NCI-H226 (cell line): ENCODE data around the gene MAPK14.
A peak's percentile ranks its signal among the peaks of the same experiment; 100 is the strongest.
"Not testable (repeated sequence)": the region's sequence is repeated elsewhere in the genome, so short reads cannot be mapped to it uniquely, and the experiment has no call there.

Source experiments
- DNase-seq: peaks from one replicate; pipeline ENCODE4 v3.0.0-alpha.2; 2015

Gene MAPK14

DNA sequence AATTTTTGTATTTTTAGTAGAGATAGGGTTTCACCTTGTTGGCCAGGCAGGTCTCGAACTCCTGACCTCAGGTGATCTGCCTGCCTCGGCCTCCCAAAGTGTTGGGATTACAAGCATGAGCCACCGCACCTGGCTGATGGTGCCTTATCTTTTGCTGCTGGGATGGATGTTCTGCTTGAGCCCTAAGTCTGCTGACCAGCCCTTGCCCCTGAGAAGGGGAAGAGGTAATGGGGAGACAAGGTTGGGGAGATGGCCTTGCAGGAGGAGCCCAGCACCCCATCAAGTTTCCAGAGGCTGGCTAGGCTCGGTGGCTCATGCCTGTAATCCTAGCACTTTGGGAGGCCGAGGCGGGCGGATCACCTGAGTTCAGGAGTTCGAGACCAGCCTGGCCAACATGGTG lies 96.7 kb downstream of the MAPK14 start:
- not testable (repeated sequence) for DNase-seq

DNA sequence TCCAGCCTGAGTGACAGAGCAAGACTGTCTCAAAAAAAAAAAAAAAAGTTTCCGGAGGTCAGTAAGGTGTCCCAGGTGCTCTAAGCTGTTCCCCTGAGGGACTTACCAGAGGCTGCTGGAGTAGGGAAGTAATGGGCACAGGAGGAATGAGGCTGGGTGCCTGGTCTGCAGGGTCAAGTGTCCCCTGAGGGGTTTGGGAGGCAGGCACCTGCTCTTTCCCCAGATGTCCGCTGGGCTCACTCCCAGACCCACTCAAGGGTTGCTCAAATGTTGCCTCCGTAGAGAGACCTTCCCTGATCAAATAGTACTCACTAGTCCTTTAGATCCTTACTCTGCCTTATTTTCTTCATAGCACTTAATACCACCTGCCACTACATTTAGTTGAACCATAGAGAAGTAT lies 97.3 kb downstream of the MAPK14 start:
- no peak for DNase-seq

DNA sequence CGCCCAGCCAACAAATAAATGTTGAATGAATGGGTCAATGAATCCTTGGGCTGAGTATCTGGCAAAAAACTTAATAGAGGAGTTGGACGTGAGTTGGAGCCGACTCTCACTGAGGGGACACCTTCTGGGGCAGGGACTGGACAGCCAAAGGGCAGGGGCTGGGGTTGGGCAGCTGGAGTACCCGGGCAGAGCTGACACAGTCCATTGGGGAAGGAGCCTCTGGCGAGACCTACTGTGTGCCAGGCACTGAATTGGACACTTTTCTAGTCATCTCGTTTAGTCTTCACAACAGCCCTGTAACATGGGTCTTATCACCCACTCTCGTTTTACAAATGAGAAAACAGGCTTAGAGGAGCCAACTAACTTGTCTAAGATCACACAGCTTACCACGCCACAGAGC lies 98.0 kb downstream of the MAPK14 start:
- DNase-seq, result no peak

DNA sequence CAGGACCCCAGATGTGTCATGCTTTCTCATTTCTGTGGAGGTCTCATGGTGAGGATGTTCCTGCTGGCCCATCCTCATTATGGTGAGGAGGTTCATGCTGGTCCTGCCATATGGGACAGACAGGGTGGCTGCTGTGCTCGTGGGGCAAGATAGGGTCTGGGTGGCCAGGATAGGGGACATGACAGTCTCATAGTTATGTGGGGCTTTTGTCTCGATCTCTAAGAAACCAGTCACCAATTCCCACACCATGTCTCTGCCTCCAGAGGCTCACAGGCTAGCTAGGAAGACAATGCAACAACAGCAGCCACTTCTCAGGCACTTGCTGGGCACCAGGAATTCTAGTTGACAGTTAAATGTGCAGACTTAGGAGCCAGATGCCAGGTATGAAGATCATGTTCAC lies 98.5 kb downstream of the MAPK14 start:
- no peak for DNase-seq

DNA sequence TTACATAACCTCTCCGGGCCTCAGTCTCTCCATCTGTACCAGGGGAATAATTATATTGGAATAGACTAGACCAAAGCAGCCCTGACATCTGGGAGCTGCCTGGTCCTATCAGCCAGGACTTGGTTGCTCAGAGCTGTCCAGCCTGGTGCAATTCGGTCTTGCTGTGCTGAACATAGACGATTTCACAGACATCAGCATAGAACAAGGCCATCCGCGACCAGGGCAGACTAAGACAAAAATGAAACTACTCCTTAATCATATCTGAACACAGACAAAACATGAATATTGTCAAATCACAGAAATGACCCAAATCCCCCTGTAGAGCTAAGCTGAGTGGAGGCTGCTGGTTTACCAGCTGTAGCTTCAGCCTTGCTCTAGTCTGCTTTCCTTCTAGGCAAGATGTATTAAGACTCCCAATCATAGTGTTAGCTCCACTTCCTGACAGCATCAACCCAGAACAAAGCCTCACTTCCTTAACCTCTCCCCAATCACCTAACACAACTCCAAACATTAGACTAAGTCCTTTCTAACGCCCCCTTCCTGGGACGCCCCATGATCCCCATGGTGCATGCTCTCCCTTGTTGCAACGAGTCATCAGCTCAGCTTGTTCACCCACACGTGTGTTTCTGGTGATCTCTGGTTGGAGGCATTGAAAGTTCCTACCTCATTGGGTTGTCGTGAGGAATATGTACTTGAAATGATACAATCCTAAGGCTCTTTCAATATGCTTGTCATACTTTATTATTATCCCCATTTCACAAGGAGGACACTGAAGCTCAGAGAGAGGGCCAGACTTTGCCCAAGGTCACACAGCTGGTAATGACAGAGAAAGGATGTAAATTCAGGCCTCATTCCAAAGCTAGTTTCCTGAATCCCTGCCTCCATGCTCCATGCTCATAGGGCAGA lies 99.2 kb downstream of the MAPK14 start:
- DNase-seq, result peak; percentile 76

DNA sequence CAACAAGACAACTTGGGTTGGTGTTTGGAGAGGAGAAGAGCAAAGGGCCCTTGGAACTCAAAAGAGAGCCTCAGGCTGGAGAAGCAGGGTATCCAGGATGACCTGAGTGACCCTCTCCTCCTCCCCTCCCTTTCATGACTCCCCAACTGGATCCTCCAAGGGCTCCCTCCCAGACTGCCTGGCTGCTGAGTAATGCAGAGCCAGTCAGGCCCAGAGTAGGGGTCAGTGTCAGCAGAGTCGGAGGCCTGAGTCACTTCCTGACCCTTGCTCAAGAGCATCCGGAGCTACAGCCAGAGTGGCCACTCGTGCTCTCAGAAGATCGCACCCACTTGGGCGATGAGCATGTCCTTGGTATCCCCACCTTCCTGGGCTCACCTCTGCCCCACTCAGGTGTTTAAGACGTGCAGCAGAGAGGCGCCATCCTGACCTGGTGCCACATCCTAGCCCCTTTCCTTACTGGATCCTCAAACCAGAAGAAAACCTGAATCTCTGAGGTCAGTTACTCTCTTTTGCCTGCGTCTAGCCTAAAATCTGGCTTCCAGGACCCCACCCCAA lies 99.9 kb downstream of the MAPK14 start:
- peak; percentile 91 for DNase-seq

DNA sequence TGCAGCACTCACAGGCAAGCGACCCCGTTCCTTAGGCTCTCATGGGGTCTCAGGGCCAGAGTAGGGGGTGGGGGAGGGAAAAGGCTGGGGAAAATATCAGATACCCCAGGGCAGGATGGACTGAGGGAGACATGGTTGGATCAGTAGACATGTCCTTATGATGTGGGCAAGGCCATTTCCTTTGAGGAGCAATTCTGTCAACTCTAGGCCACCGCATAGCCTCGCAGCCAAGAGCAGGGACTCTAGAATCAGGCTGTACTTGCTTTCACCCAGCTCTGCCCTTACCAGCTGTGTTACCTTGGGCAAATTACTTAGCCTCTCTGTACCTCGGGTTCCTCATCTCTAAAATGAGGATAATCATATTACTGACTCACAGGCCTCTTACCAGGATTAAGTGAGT lies 100.5 kb downstream of the MAPK14 start:
- DNase-seq, result no peak

DNA sequence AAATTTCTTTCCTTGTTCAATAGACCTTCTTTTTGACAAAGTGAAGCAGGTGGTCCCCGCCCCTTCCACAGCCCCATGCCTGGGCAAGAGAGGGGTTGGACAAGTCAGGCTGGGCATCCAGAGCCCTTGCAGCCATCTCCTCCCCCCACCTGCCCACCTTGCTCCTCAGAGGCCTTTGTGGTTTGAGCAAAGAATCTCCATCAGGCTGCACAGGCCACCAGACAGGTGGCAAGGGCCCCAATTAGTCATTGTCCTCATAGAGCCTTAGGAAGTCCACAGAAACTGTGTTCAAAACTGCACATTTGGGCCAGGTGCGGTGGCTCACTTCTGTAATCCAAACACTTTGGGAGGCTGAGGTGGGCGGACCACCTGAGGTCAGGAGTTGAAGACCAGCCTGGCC lies 101.2 kb downstream of the MAPK14 start:
- DNase-seq, result no peak

DNA sequence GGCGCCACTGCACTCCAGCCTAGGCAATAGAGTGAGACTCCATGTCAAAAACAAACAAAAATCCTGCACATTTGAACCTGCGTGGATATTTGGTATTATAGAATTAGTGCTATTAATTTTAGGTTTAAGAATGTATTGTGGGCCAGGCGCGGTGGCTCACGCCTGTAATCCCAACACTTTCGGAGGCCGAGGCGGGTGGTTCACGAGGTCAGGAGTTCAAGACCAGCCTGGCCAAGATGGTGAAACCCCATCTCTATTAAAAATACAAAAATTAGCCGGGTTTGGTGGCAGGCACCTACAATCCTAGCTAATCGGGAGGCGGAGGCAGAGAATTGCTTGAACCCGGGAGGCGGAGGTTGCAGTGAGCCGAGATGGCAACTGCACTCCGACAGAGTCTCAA lies 101.7 kb downstream of the MAPK14 start:
- not testable (repeated sequence) for DNase-seq

DNA sequence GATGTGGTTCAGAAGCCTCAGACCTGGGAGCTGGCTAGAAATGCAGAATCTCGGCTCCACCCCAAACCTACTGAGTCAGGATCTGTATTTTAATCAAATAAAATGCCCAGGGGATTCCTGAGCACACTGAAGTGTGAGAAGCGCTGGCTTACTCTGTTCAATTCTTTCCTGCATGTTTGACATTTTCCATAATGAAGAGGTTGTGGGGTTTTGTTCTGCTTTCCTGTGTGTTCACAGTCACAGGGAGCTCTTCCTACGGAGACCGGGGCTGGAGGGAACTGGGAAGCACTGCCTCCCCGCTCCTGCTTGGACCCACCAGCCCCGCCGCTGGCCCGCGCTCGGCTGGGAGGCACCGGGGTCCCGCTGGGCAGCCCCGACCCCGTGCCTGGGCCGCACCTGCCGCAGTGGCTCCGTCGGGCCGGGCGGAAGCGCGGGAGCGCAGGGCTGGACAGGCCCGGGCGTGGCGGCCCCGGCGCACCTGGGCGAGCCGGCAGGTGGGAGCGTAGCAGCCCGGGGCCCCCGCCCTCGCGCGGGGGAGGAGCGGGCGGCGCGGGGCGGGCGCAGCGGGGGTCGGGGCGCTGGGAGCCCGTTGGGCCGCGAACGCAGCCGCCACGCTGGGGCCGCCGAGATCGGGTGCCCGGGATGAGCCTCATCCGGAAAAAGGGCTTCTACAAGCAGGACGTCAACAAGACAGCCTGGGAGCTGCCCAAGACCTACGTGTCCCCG lies 102.5 kb downstream of the MAPK14 start, which contains the start of gene MAPK13:
MAPK13 (plus strand) TSS at position 573 of the 726 bp plus-strand sequence; CDS start at position 643, 70 bp downstream.
- no peak for DNase-seq

DNA sequence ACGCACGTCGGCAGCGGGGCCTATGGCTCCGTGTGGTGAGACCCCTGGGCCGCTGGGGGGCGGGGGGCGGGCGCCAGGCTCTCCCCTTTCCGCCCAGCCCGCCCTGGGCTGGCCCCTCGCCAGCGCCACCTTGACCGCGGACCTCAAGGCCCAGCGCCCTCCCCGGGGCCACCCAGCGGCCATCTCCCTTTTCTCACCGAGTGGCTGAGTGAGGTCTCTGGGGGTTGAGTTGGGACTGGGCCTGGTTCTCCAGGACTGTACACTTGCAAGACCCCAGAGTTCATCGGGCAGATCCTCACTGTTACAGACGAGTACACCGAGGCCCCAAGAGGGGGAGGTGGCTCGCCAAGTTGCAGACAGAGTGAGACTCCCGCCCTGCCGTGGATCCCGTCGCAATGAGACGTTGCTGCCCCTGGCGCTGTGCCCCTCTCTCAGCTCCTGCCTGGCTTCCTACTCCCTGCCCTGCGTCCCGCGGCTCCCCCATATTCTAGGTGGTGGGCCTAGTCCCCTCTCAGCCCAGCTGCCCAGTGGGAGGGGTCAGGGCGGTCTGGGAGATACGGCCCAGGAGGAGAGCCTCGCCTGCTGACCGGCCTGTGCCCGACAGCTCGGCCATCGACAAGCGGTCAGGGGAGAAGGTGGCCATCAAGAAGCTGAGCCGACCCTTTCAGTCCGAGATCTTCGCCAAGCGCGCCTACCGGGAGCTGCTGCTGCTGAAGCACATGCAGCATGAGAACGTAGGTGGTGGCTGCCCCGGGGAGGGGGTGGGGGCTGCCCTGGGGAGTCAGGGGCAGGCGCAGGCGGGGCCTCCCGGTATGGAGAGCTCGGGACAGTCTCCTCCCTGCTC lies 103.3 kb downstream of the MAPK14 start:
- no peak for DNase-seq

DNA sequence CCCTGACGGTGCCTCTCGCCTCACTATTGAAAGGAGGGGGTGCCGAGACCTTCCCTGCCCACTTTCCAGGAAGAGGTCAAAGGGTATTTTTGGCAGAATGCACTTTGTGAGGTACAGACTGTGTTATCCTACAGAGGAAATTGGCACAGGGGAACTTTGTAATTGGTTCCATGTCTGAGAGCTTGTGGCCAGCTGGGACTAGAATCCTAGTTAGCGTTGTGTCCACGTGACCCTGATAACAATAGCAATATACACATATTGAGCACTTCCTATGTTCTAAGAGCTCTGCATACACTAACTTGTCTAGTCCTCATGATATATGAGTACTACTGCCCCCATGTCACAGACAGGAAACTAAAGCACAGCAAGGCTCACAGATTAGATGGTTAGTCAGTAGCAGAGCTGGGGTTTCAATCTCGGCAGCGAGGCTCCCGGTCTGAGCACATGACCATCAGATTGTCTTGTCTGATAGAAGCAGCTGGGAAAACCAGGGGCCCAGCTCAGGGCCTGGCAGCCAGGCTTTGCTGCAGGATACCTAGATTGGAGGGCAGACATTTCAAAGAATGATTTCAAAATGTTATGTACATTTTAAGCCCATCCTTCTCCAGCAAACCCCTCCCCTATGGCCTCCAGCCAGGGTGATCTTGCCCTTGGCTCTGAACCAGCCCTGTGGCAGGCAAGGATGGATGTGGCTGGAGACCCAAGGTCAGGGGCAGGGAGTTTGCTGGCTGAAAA lies 104.1 kb downstream of the MAPK14 start:
- DNase-seq, result peak; percentile 41

DNA sequence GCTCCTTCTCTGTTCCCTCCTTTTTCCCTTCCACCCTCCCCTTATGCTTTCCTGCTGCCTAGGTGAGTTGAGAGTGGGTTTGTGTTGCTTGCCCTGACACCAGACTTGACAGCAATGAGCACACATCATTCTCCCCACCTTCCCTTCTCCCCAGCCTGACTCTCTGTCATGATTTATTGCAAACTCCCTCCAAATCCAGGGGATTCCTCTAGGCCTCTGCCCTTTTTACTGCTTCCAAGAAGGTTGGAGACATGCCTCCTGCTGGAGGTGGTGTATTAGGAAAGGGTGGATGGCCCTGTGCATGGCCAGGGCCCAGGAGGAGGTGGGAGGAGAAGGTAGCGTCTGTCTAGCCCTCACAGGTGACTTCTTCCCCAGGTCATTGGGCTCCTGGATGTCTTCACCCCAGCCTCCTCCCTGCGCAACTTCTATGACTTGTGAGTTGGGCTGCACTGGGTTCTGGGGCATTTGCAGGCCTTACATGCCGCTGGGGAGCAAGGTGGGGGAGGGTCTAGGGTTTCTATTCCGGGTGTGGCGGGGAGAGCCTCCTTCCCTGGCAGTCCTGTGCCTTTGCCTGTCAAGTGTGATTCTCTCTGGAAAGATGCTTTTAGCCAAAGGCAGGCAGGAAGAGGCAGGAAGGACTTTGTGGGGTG lies 104.8 kb downstream of the MAPK14 start:
- no peak for DNase-seq

DNA sequence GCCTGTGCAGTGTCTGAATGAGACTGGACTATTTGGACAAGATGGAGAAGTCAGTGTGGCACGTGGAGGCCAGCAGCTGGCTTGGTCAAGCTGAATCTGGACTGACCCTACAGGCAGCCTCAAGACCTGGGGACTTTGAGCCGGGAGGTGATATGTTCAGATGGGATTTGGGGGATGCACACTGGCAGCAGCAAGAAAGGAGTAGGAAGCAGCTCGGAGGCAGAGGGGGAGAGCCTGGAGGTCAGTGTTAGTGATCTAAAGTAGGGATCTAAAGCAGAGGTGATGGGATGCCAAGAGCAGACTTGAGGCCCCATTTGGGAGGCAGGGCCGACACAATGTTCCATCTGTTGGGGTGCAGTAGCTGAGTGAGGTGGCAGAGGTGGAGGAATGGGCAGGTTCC lies 105.5 kb downstream of the MAPK14 start:
- no peak for DNase-seq

DNA sequence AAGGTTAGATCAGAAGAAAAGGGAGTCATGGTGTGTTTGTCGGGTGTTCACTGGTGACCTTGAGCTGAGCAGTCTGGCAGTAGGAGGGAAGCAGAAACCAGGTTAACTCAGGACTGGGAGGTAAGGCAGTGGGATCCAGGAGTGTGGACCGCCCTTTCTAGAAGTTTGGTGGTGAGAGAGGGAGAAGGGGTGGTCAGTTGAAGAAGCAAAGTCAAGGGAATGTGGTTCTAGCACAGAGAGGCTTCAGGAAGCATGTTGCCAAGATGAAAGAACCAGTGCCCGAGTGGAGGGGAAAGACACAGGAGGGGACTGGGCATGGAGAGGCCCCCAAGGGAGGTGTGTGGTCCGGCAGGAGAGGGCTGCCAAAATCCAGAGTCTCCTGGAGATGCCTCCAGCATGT lies 106.3 kb downstream of the MAPK14 start:
- no peak for DNase-seq

DNA sequence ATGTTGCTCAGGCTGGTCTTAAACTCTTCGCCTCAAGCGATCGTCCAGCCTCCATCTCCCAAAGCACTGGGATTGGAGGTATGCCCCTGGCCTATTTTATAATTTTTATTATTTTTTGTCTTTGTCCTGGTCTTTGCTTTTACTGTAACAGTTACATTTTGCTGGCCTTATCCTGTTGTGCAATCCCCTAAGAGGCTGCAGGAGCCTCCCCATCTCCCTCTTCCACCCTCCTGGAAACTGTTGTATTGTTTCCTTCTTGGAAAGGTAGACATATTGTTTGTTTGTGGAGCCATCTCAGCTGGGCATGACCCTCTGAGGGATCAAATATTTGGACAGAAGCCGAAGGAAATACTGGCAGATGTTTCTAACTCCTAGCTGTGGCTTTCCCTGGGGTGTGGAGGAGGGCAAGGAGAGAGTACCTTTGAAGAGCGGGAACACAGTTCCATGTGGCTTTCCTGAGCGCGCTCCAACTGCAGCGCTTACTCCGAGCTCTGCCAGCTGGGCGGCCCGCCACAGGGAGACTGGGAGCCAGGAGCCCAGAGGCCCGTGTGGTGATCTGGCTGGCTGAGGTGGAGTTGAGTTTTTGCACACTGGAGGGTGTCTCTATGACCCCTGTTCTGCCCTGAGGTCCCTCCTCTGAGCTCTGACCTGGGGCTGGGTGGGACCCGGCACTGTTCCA lies 107.6 kb downstream of the MAPK14 start:
- DNase-seq, result no peak

DNA sequence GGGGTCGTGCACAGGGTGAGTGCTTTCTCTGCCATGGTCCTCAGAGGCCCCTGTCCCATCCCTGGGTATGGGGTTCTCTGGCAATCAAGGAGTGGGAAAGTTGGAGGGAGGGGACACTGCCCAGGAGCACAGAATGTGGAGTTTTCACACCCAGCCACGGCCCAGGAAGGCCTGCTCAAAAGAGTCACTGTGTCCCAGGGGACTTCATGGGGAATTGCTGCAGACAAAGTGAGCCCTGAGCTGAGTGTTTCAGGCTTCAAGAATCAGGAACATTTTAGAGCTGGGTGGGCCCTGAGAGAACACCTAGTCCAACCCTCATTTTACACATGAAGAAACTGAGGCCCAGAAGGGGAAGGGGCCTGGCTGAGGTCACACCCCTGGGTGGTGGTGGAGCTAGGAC lies 108.4 kb downstream of the MAPK14 start:
- DNase-seq, result no peak

DNA sequence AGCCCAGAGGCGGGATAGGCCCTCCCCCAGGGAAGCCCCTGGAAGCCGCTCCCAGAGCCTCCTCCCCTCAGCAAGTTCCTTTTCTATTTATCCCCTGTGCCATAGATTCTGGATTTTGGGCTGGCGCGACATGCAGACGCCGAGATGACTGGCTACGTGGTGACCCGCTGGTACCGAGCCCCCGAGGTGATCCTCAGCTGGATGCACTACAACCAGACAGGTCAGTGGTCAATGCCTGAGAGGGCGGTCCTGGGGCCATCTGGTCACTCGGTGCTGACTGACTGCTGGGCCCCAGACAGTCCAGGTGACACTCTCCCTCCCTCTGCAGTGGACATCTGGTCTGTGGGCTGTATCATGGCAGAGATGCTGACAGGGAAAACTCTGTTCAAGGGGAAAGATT lies 108.9 kb downstream of the MAPK14 start:
- DNase-seq, result no peak

DNA sequence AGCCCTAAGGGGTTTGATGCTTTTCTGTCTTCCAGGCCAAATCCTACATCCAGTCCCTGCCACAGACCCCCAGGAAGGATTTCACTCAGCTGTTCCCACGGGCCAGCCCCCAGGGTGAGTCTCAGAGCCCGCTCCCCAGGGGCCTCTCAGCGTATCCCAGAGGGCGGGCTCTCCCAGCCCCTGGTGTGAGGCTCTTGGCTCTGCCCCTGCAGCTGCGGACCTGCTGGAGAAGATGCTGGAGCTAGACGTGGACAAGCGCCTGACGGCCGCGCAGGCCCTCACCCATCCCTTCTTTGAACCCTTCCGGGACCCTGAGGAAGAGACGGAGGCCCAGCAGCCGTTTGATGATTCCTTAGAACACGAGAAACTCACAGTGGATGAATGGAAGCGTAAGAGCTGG lies 111.1 kb downstream of the MAPK14 start:
- DNase-seq, result no peak

DNA sequence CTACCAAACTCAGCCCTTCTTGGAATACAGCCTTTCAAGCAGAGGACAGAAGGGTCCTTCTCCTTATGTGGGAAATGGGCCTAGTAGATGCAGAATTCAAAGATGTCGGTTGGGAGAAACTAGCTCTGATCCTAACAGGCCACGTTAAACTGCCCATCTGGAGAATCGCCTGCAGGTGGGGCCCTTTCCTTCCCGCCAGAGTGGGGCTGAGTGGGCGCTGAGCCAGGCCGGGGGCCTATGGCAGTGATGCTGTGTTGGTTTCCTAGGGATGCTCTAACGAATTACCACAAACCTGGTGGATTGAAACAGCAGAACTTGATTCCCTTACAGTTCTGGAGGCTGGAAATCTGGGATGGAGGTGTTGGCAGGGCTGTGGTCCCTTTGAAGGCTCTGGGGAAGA lies 111.8 kb downstream of the MAPK14 start:
- no peak for DNase-seq
